SK-N-SH treated with all-trans-retinoic acid at 6 μM for 48 hours (cell line): ENCODE results near the gene SAMD15.

Source experiments
- CSDC2 ChIP-seq: fragments of 250-450 bp; sonication (Bioruptor Pico); IDR thresholded peaks from 2 replicates; pipeline ENCODE4 v1.5.0; 2020; ENCODE audit warnings: mild to moderate bottlenecking, moderate library complexity
- GLIS3 ChIP-seq: fragments of 250-450 bp; sonication (Bioruptor Pico); IDR thresholded peaks from 2 replicates; pipeline ENCODE4 v1.5.0; 2020; ENCODE audit warnings: mild to moderate bottlenecking, moderate library complexity
- PPARA ChIP-seq: fragments of 250-450 bp; sonication (Bioruptor Pico); IDR thresholded peaks from 2 replicates; pipeline ENCODE4 v1.5.0; 2020; ENCODE audit warnings: mild to moderate bottlenecking, borderline replicate concordance
- TOX ChIP-seq: fragments of 250-450 bp; sonication (Bioruptor Pico); IDR thresholded peaks from 2 replicates; pipeline ENCODE4 v1.8.0; 2021; ENCODE audit warnings: mild to moderate bottlenecking, moderate library complexity, borderline replicate concordance
- TSHZ2 ChIP-seq: fragments of 250-450 bp; sonication (Bioruptor Pico); IDR thresholded peaks from 2 replicates; pipeline ENCODE4 v1.5.0; 2020; ENCODE audit warnings: mild to moderate bottlenecking, moderate library complexity
- ZC3H10 ChIP-seq: fragments of 250-450 bp; sonication (Bioruptor Pico); IDR thresholded peaks from 2 replicates; pipeline ENCODE4 v1.5.1; 2021; ENCODE audit warnings: mild to moderate bottlenecking, moderate library complexity
- ZFP30 ChIP-seq: fragments of 450-650 bp; formaldehyde crosslinking; IDR thresholded peaks from 2 replicates; pipeline ENCODE4 v1.5.0; 2022; ENCODE audit warnings: mild to moderate bottlenecking, moderate library complexity
- ZNF565 ChIP-seq: fragments of 450-650 bp; formaldehyde crosslinking; conservative IDR thresholded peaks from 2 replicates; pipeline ENCODE4 v1.5.0; 2020; ENCODE audit warnings: low read depth, mild to moderate bottlenecking, moderate library complexity
- ZNF70 ChIP-seq: fragments of 450-650 bp; formaldehyde crosslinking; IDR thresholded peaks from 2 replicates; pipeline ENCODE4 v1.5.0; 2020; ENCODE audit warnings: mild to moderate bottlenecking, moderate library complexity
- ZNF8 ChIP-seq: fragments of 450-650 bp; formaldehyde crosslinking; IDR thresholded peaks from 2 replicates; pipeline ENCODE4 v1.5.0; 2020; ENCODE audit warnings: mild to moderate bottlenecking, moderate library complexity
- TF ChIP-seq, protein P1 (sequence below): fragments of 250-450 bp; sonication (Bioruptor Pico); IDR thresholded peaks from 2 replicates; pipeline ENCODE4 v1.5.1; 2021; ENCODE audit warnings: mild to moderate bottlenecking, moderate library complexity
- TF ChIP-seq, protein P2 (sequence below): fragments of 250-450 bp; sonication (Bioruptor Pico); IDR thresholded peaks from 2 replicates; pipeline ENCODE4 v1.8.0; 2020; ENCODE audit warnings: mild to moderate bottlenecking, moderate library complexity, borderline replicate concordance
- TF ChIP-seq, protein P3 (sequence below): fragments of 250-450 bp; sonication (Bioruptor Pico); IDR thresholded peaks from 2 replicates; pipeline ENCODE4 v1.5.1; 2020; ENCODE audit warnings: low read depth, mild to moderate bottlenecking, moderate library complexity

DNA sequence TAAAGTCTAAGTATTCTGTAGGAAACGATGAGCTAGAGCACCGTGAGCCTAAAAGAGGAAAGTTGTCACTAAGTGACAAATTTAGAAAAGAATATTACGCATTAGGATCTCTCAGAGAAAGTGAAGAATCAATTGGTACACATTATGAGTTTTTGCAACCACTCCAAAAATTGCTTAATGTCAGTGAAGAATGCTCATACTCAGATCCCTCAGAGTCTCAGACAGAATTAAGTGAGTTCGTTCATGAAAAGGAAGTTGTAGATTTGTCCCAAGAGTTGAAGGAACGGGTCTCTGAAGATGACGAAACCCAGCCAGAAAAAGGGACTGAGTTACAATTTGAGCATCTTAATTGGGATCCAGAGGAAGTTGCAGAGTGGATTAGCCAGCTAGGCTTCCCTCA, 1.5 kb downstream of the SAMD15 start:
- no peak for TF ChIP-seq TSHZ2 (CRISPR knock-in tag)
- TF ChIP-seq, protein P1, sequence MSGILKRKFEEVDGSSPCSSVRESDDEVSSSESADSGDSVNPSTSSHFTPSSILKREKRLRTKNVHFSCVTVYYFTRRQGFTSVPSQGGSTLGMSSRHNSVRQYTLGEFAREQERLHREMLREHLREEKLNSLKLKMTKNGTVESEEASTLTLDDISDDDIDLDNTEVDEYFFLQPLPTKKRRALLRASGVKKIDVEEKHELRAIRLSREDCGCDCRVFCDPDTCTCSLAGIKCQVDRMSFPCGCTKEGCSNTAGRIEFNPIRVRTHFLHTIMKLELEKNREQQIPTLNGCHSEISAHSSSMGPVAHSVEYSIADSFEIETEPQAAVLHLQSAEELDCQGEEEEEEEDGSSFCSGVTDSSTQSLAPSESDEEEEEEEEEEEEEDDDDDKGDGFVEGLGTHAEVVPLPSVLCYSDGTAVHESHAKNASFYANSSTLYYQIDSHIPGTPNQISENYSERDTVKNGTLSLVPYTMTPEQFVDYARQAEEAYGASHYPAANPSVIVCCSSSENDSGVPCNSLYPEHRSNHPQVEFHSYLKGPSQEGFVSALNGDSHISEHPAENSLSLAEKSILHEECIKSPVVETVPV (CRISPR knock-in tag): no peak
- TF ChIP-seq, protein P2, sequence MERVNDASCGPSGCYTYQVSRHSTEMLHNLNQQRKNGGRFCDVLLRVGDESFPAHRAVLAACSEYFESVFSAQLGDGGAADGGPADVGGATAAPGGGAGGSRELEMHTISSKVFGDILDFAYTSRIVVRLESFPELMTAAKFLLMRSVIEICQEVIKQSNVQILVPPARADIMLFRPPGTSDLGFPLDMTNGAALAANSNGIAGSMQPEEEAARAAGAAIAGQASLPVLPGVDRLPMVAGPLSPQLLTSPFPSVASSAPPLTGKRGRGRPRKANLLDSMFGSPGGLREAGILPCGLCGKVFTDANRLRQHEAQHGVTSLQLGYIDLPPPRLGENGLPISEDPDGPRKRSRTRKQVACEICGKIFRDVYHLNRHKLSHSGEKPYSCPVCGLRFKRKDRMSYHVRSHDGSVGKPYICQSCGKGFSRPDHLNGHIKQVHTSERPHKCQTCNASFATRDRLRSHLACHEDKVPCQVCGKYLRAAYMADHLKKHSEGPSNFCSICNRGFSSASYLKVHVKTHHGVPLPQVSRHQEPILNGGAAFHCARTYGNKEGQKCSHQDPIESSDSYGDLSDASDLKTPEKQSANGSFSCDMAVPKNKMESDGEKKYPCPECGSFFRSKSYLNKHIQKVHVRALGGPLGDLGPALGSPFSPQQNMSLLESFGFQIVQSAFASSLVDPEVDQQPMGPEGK: no peak
- TF ChIP-seq, protein P3, sequence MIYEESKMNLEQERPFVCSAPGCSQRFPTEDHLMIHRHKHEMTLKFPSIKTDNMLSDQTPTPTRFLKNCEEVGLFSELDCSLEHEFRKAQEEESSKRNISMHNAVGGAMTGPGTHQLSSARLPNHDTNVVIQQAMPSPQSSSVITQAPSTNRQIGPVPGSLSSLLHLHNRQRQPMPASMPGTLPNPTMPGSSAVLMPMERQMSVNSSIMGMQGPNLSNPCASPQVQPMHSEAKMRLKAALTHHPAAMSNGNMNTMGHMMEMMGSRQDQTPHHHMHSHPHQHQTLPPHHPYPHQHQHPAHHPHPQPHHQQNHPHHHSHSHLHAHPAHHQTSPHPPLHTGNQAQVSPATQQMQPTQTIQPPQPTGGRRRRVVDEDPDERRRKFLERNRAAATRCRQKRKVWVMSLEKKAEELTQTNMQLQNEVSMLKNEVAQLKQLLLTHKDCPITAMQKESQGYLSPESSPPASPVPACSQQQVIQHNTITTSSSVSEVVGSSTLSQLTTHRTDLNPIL (CRISPR knock-in tag): no peak
- no peak for TF ChIP-seq CSDC2 (CRISPR knock-in tag)
- TF ChIP-seq ZNF565 (CRISPR knock-in tag): no peak
- no peak for TF ChIP-seq ZNF70 (CRISPR knock-in tag)
- TF ChIP-seq TOX: no peak
- no peak for TF ChIP-seq PPARA
- TF ChIP-seq ZC3H10: no peak
- no peak for TF ChIP-seq ZNF8
- TF ChIP-seq GLIS3: no peak
- no peak for TF ChIP-seq ZFP30 (CRISPR knock-in tag)
